ENCODE results near the gene CAPZA2. TPM values are rescaled to one million over a fixed set of nuclear protein-coding genes. Genes with fewer than 3 reads are reported as not detected.

The CAPZA2 gene
- total and polyA plus RNA-seq, 8 donors, result 13.9 to 1,001 (median 83.3) TPM

DNA sequence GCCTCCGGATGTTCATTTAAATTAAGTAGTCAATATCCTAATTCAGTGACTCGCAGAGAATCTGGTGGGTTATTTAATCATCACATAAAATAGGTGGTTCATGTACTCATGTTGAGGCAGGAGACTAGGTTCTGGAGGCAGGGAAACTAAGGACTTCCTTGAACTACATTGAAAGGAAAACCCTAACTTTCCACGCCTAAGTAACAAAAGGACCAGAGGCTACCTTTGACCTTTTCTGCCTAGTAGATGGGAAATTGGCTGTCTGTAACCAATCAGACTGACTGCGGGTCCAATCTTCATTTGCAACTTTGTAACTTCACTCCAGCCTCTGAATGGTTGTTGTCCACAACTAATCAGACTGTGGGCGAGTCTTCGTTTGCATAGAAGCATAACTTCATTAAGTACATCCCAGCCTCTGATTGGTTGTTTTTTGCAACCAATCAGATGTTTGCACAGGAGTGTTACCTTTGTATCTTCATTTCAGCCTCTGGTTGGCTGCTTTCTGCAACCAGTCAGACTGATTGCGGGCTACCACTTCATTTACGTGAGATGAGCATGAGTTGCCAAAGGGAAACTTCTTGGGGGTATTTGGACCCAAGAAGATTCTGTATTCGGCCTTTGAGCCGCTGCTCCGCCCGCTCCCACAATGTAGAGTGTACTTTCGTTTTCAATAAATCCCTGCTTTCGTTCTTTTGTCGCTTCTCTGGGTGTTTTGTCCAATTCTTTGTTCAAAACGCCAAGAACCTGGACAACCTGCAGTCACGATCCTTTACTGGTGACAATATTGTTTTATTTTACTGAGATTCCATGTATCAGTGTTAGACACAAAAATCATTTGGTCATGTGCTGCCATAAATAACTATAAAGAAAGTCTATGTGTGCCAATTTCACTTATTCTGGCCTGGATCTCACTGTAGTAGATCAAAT, 89.2 kb downstream of the CAPZA2 start:
- no peak for DNase-seq
- Histone ChIP-seq H3K27ac (peak overlapping the region in 1 of 5 donors; percentile 99), H3K4me1 (peaks cover 18 to 40% (median 30%) of the 10 kb centered on the region in 4 donors), H3K36me3 (no peaks in the 10 kb centered on the region), H3K9me3 (no peaks in the 10 kb centered on the region), H3K4me3 (no peak overlapping the region), H3K27me3 (no peaks in the 10 kb centered on the region)
- WGBS, 5 donors, result 86 to 97% (median 93%) methylated on average over 17 of the region's 17 CpGs
- intact Hi-C loops (cut with DNase I; ENCODE audit: low total_unique reads), result no loop called here
- TF ChIP-seq POLR2AphosphoS5 (IDR thresholded peaks at IDR 0.05) (no peak), POLR2A (IDR thresholded peaks at IDR 0.05) (no peak), EP300 (IDR thresholded peaks at IDR 0.05) (no peak)
- TF ChIP-seq, protein P1, sequence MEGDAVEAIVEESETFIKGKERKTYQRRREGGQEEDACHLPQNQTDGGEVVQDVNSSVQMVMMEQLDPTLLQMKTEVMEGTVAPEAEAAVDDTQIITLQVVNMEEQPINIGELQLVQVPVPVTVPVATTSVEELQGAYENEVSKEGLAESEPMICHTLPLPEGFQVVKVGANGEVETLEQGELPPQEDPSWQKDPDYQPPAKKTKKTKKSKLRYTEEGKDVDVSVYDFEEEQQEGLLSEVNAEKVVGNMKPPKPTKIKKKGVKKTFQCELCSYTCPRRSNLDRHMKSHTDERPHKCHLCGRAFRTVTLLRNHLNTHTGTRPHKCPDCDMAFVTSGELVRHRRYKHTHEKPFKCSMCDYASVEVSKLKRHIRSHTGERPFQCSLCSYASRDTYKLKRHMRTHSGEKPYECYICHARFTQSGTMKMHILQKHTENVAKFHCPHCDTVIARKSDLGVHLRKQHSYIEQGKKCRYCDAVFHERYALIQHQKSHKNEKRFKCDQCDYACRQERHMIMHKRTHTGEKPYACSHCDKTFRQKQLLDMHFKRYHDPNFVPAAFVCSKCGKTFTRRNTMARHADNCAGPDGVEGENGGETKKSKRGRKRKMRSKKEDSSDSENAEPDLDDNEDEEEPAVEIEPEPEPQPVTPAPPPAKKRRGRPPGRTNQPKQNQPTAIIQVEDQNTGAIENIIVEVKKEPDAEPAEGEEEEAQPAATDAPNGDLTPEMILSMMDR (IDR thresholded peaks at IDR 0.05), result no peak

DNA sequence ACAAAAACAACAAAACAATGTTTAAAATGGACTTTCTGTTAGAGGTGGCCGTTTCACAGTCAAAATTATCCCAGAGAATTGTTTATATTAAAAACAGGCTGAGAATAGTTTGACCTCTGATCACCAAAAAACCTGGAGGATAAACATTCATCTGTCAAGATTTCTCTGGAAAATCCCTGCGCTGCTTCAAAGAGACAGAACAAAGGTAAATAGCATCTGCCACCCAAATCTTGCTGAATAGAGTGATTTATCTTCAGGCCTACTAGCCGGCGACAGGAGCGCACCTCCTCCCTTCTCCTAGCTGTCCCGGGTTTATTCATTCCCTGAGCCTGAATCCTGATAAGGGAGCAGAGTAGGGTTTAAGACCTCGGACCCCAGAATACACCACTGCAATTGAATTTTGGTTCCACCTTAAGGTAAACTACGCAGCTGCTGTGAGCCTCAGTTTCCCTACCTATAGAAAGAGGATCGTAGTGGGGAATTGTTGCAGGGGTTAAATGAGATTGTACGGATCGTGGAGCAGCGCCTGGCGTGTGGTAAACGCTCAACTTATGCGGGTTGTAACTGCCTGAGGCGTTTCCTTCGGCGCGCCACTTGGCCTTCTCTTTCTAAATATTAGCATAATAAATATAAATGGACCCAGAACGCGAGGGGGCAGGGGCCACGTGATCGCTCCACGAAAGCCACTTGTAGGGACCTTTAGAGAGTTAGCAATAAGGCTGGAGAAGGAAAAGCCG, 90.4 kb downstream of the CAPZA2 start:
- Histone ChIP-seq H3K27ac (peak overlapping the region; percentile 96 to 99 (median 99)), H3K27me3 (no peaks in the 10 kb centered on the region), H3K36me3 (no peaks in the 10 kb centered on the region), H3K9me3 (no peaks in the 10 kb centered on the region), H3K4me1 (peaks cover 21 to 43% (median 32%) of the 10 kb centered on the region in 4 donors), H3K4me3 (peak overlapping the region; percentile 67 to 98 (median 84))
- 1 to 4% (median 3%) methylated on average over 22 to 25 of the region's 25 CpGs for WGBS, 5 donors
- intact Hi-C loops (cut with DNase I; ENCODE audit: low total_unique reads), result no loop called here
- TF ChIP-seq POLR2AphosphoS5 (IDR thresholded peaks at IDR 0.05) (no peak), POLR2A (IDR thresholded peaks at IDR 0.05) (no peak), EP300 (IDR thresholded peaks at IDR 0.05) (no peak)
- TF ChIP-seq, protein P1 (IDR thresholded peaks at IDR 0.05), result no peak
- peak; percentile 73 to 83 for DNase-seq

DNA sequence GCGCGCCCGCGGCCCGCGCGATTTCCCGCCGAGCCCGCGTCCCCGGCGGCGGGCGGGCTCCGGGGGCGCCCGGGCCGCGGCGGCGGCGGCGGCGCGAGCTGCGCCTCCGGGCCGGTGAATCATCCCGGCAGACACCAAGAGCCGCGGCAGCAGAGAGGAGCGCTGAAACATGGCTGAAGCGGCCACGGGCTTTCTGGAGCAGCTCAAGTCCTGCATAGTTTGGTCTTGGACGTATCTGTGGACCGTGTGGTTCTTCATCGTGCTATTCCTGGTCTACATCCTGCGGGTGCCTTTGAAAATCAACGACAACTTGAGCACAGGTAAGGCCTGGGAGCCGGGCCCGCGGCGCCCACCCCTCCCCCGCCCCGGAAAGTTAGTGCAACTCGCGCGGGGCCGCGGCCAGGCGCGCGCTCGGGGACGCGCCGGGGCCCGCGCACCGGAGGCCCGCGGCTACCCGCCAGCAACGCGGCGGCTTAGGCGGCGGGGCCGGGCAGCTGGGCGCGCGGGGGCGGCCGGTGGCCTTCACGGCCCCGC, 91.1 kb downstream of the CAPZA2 start, which contains the start of gene ST7:
Gene ST7, plus strand, starts transcription at position 130 of the 534 bp plus-strand sequence. Its CDS starts 40 bp downstream, at position 170.
- peak in 1 of 3 donors; percentile 56 for TF ChIP-seq POLR2AphosphoS5 (IDR thresholded peaks at IDR 0.05)
- TF ChIP-seq, protein P1 (IDR thresholded peaks at IDR 0.05), result no peak
- peaks cover 21 to 43% (median 33%) of the 10 kb centered on the region in 4 donors for H3K4me1 ChIP-seq
- no peaks in the 10 kb centered on the region for H3K27me3 ChIP-seq
- peak within 1 kb of the TSS; percentile 96 to 99 (median 99) for H3K27ac ChIP-seq
- H3K4me3 ChIP-seq, result peak within 1 kb of the TSS; percentile 67 to 98 (median 84)
- no peaks in the 10 kb centered on the region for H3K9me3 ChIP-seq
- H3K36me3 ChIP-seq, result no peaks in the 10 kb centered on the region
- peak; percentile 63 to 86 for DNase-seq
- 0 to 1% (median 0%) methylated on average over 3 to 77 of the region's 77 CpGs for WGBS, 5 donors
- intact Hi-C loops (cut with DNase I; ENCODE audit: low total_unique reads), result no loop called here
